NT2/D1 (cell line): ENCODE measurements around the gene TOM1L1.

Source experiments
- SUZ12 ChIP-seq: IDR thresholded peaks from 2 replicates; pipeline ENCODE4 v1.6.1; 2011; ENCODE audit not compliant: insufficient read length, insufficient read depth; ENCODE audit errors: extremely low read depth
- YY1 ChIP-seq: IDR thresholded peaks from 2 replicates; pipeline ENCODE4 v1.6.1; 2011; ENCODE audit not compliant: insufficient read length, insufficient read depth
- ZNF274 ChIP-seq: IDR thresholded peaks from 2 replicates; pipeline ENCODE4 v1.6.1; 2011; ENCODE audit warnings: mild to moderate bottlenecking, low read depth, low read length

GRCh38 chr17:54900457-54901229, at the start of gene TOM1L1:
- no peak for TF ChIP-seq YY1
- TF ChIP-seq ZNF274, result no peak
- TF ChIP-seq SUZ12, result no peak
